C4-2B (cell line): ENCODE results near the gene LAMB1.

Source experiments
- ZFX ChIP-seq: fragments of 450-650 bp; IDR thresholded peaks from 2 replicates; pipeline ENCODE4 v1.6.1; 2017
- TF ChIP-seq, protein P1 (sequence below): fragments of 450-650 bp; conservative IDR thresholded peaks from 2 replicates; pipeline ENCODE4 v1.5.1; 2017; ENCODE audit warnings: mild to moderate bottlenecking

GRCh38 chr7:107938456-107939250 is 64.3 kb downstream of the LAMB1 start:
- TF ChIP-seq, protein P1, sequence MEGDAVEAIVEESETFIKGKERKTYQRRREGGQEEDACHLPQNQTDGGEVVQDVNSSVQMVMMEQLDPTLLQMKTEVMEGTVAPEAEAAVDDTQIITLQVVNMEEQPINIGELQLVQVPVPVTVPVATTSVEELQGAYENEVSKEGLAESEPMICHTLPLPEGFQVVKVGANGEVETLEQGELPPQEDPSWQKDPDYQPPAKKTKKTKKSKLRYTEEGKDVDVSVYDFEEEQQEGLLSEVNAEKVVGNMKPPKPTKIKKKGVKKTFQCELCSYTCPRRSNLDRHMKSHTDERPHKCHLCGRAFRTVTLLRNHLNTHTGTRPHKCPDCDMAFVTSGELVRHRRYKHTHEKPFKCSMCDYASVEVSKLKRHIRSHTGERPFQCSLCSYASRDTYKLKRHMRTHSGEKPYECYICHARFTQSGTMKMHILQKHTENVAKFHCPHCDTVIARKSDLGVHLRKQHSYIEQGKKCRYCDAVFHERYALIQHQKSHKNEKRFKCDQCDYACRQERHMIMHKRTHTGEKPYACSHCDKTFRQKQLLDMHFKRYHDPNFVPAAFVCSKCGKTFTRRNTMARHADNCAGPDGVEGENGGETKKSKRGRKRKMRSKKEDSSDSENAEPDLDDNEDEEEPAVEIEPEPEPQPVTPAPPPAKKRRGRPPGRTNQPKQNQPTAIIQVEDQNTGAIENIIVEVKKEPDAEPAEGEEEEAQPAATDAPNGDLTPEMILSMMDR = no peak
- no peak for TF ChIP-seq ZFX
